Measurements from ENCODE around the gene NEBL.
A peak's percentile ranks its signal among the peaks of the same experiment; 100 is the strongest.

NEBL gene

GRCh38 chr10:20898866-20899535 is 1.9 kb upstream of the NEBL start:
- DNase-seq, result no peak

- DNase-seq, result peak; percentile 49
These were observed 3.8 kb downstream of the NEBL start for GRCh38 chr10:20893297-20893696.

DNA sequence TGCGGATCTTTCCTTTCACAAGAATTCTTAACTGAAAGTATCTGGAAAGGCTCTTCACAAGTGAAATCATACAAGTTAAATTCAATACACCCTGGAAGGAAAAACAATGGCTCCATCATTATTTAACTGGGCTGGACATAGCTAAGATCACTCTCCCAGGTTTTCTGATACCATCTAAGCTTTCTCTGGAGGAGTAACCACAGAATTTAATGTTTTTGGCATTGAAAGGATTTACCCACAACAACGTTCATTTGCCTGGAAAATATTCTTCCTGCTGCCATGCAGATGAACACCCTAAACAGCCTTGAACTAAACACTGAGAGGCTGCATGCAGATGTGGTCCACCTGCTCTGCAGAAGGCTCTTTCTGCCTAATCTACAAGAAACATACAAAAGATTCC is 4.3 kb downstream of the NEBL start:
- DNase-seq, result no peak

- DNase-seq, result no peak
These were observed 5.0 kb downstream of the NEBL start for GRCh38 chr10:20892011-20892585.

- DNase-seq, result no peak
These were observed 5.8 kb downstream of the NEBL start for GRCh38 chr10:20891338-20891714.

DNA sequence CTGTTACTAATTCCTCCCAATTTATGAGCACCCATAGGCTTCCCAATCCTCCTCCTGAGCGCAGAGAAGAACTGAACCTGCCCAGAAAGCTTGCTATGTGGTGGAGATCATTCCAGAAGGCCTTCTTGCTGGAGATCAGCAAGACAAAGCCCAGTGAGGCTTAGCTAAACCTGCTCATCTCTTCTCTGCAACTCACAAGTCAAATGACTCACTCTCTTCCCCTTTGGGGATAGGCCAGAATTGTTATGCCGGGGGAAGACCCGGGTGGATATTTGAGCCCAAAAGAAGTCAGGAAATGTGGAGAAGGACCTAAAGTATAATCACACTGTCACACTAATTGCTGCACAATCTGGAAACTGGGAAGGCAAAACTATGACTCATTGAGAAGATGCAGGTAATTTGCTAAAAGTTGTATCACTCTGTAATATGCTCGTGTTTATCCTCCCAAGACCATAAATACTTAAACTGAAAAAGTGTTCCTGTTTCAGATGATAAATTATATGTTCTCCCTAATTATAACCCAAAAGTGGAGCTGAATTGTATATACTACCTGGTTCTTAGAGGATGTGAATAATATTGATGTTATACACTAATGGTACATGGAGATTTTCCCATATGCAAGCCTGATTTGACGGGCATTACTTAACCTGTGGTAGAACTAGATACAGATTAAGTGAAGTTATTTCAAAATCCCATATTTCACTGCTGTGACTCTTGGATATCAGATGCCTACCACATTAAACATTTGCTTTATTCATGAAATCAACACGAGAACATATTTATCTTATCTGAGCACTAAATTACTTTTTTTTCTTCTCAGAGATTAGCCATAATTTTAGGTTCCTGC is 6.4 kb downstream of the NEBL start:
- no peak for DNase-seq

DNA sequence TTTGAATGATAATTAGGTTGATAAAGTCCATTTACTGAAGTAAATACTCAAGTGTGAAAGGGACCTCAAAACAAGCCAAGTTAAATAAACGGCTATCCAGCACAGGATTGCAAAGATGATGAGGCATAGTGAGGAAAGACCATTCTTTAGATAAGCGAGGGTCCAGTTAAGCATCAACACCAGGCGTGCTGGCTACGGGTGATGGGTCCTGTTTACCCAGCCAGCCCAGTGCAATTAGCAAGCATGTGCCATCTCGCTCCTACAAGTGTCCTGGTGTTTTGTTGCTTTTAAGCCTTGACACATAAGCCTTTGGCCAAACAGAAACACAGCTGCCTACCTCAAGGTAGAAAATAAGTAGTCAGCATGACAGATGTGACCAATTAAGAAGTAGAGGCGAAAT is 7.1 kb downstream of the NEBL start:
- DNase-seq, result no peak

DNA sequence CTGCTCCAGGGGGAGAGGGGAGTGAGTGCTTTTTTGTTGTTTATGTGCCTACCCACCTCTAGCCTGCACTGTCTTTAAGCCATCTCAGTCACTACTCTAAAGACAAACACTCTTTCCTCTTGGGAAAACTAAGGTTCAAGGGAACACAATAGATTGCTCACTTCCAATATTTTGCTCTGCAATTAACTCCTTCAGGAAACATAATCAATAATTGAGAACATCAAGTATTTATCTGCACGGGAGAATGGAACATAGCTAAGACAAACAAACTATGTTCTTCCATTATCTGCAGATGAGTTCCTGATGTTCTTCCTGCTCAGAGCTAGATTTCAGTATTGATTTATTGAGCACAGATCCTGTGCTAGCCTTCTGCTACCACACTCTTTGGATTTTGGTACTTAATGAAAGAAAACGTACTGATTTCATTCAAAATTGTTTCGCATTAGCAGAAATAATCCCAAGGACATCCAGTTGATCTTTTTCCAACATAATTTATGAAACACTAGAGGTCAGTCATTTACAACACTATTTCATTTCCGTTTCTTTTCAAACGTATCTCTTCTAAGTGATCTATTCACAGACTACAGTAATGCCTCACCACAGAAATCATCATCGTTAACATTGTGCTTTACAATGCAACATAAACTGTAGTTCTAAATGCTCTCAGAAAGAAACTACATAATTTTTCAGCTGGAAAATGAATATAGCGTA is 8.3 kb downstream of the NEBL start:
- peak; percentile 19 for DNase-seq

GRCh38 chr10:20887706-20888555 is 9.2 kb downstream of the NEBL start:
- no peak for DNase-seq

- DNase-seq, result no peak
These were observed 11.4 kb downstream of the NEBL start for GRCh38 chr10:20885678-20886077.

DNA sequence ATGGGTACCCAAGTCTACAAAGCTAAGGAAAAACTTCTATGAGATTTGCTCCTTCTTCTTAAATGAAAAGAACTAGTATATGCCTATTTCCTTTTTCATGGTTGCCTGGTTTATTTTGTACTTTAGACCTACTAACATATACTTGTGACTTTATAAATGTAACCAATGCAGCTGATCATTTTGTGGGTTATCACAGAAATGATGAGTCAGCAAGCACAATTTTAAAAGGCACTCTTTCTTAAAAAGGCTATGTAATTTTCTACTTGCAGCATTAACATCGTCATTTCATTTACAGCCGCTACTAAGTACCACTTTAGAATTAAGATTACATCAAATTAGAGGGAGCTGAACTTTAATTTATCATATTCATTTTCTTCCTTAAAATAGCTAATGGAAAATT is 13.6 kb downstream of the NEBL start:
- DNase-seq, result no peak

DNA sequence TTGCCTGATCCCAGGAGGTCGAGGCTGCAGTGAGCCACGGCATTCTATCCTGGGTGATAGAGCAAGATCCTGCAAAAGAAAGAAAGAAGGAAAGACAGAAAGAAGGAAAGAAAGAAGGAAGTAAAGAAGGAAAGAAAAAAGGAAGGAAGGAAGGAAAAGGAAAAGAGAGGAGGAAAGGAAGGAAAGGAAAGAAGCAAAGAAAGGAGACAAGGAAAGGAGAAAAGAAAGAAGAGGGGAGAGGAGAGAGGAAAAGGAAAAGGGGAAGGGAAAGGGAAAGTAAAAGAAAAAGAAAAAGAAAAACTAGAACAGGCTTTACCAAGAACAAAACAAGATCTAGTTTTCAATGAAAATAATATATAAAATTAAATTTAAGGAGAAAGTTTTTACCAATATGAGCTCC is 15.0 kb downstream of the NEBL start:
- no peak for DNase-seq

GRCh38 chr10:20879136-20879535 is 18.0 kb downstream of the NEBL start:
- no peak for DNase-seq

DNA sequence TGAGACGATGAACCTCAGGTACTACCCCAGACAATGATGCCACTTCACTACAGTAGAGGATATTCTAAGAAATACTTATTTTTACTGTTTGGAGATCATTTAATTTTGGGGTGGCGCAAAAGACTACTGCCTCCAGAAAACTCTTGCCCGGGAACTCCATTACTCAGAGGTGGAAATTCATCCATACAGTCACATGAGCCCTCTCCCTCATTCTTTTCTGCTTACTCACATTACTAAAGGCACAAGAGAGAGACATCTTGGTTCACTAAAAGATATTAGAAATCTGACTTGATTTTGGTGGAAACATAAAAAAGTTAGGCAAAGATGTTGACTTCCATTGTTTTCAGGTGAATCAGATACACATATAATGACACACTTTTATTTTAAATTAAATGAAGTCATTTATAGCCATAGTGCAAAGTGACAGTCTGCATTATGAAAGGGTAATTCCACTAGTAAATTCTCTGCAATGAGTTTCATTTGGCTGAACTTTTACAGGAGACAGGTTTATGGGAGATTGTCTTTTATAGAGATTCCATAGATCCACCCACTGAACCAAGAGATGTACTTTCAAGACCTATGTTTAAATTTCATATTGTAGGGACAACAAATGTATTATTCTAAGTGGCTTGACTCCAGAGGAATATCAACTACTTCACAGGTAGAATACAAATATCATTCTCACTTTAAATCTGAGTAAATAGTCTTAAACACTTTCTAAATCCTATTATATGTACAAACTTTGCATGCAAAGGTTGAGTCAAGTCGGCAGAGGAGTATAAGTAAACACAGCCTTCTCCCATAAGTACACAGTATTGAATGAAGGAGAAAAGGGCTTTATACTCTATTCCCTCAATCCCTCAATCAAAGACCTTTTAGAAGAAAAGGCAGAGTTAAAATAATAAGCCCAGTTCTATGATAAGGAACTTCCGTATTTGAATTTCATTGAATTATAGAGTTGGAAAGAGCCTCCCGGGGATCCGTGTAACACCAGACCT is 18.8 kb downstream of the NEBL start:
- no peak for DNase-seq

DNA sequence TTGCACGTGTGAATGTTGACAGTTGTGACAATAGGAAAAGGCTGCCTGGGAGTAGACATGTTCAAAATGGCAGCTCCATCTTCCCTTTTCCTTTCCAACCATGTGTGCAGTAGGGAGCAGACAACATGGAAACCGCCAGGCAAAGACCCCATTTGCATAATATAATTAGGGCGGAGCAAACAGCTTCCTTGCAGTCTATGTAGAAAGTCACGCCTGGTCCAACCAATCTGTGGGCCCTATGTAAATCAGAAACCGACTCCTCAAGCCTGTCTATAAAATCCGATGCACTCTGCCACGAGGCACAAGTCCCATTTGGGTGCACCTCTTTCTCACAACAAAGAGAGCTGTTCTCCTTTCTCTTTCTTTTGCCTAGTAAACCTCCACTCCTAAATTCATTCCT is 19.6 kb downstream of the NEBL start:
- DNase-seq, result no peak

- DNase-seq, result no peak
These were observed 22.9 kb downstream of the NEBL start for GRCh38 chr10:20874261-20874660.

- DNase-seq, result no peak
These were observed 25.1 kb downstream of the NEBL start for GRCh38 chr10:20871970-20872369.

GRCh38 chr10:20870834-20871233 is 26.3 kb downstream of the NEBL start:
- DNase-seq, result no peak

GRCh38 chr10:20863008-20863407 is 34.1 kb downstream of the NEBL start:
- no peak for DNase-seq

- peak; percentile 21 for DNase-seq
These were observed 38.6 kb downstream of the NEBL start for GRCh38 chr10:20858292-20859124.

Data from MV-4-11 (cell line).